RPMI8226 (cell line): ENCODE results near the gene PLN.
A peak's percentile ranks its signal among the peaks of the same experiment; 100 is the strongest.

Source experiments
- DNase-seq: peaks from one replicate; pipeline ENCODE4 v3.0.0-alpha.2; 2015

PLN gene

GRCh38 chr6:118542184-118542952 is 5.7 kb upstream of the PLN start:
- no peak for DNase-seq

DNA sequence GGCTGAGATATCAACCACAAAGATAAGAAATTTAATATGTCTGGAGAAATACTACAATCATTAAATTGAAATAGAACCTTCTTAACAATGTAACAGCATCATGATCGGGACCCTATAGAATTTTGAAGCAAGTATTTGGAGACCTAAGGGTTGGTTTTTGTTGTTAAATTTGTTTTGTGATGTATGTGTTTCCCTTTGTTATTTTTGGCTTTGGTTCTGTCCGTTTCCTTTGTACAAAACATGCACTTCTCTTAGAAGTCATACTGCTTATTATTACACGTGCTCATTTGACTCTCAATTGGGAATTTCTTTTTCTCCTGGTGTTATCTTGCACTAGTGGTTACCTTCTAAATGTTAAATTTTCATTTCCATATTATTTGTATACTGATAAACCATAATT is 4.0 kb upstream of the PLN start:
- no peak for DNase-seq

DNA sequence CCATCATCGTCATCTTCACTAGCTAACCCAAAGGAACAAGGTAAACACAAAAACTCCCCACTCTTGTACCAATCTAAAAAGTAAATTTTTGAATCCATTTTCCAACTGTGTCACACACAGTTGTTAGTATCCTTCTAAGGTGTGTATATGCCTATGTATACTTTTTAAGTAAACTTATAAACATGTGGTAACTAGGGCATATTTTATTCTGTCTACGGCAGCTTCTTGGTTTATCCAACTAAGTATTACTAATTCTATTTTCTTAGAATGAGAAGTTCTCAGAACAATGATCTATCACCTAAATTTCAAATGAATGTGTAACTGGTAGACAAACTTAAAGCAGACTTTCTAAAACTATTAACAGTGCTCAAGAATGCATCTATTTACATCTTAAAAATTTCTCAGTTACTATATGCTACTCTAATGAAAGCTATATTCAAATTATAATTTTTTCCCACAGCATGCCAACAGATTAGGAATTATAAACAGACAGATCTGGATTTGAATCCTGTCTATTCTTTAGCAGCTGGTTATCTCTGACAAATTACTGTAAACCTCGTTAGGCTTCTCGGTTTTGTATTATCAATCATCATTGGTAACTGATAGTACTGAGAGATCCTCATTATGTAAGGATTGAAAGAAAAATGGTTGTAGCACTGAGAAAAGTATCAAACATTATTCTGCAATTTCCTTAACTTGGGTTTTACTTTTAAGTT is 1.8 kb upstream of the PLN start:
- DNase-seq, result no peak

DNA sequence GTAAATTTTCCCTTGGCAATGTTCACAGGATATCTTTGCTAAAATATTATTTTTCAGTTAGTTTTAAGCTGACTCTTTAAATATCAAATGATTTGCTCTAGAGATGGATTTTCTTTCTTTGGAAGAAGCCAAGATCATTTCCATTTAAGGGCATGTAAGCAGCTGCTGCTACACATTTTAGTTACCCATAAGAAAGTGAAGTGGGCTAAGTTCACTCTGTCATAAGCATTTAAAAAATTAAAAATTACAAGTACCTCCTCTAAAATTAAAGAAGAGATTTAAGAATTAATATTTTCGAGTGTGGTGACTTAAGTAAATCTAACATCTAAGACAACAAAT is 1.2 kb upstream of the PLN start:
- no peak for DNase-seq

DNA sequence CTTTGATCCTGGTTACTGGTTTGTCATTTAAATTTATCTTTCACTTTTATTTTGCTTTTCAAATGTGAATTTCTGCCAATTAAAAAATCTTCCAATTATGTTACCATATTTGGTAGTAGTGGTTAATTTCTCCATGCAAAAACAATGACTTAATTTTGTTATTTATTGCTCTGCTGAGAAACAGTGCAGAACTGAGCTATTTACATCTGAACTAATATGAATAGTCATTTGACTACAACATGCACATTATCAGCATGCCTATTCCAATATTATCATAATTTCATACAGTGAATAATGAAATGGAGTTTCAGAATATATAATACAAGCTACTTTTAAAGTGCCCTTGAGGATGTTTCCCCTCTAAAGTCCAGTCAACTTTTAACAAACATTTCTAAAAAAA is 517 bp downstream of the PLN start:
- DNase-seq, result no peak

- peak; percentile 22 for DNase-seq
Measured at GRCh38 chr6:118551063-118552053, 3.3 kb downstream of the PLN start.

GRCh38 chr6:118553132-118553531 is 5.0 kb downstream of the PLN start:
- DNase-seq, result no peak

DNA sequence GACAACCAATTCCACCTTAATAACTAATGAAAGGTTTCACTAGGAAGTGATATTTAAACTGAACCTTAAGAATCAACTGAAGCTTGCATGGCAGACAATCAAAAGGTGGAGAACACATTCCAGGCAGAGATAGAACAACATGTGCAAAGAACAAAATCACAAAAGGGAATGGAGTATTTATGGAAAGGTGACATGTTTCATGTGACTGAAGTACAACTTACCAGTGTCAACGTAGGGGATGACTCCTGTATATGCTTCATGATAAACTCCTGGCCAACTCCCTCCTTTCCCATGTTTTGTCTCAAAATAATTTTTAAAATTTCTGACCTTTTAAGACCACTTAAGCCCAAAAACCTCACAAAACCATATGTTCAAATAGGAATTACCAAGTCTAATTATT is 6.6 kb downstream of the PLN start:
- no peak for DNase-seq

GRCh38 chr6:118558464-118559217 is 10.5 kb downstream of the PLN start:
- no peak for DNase-seq

GRCh38 chr6:118559659-118560058 is 11.6 kb downstream of the PLN start:
- no peak for DNase-seq

DNA sequence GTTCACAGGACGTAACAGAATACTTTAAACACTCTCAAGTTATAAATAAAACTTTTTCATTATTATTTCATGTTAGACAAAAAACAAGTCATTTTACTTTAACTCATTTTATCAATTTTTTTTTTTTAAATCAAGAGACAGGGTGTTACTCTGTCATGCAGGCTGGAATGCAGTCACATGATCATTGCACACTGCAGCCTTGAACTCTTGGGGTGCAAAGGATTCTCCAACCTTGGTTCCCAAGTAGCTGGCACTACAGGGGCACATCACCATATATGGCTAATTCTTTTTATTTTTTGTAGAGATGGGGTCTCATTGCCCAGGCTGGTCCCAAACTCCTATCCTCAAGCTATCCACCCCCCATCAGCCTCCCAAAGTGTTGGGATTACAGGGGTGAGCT is 14.2 kb downstream of the PLN start:
- DNase-seq, result no peak

GRCh38 chr6:118562959-118563358 is 14.9 kb downstream of the PLN start:
- no peak for DNase-seq

- DNase-seq, result peak; percentile 60
Measured at GRCh38 chr6:118565311-118565960, 17.3 kb downstream of the PLN start.

- no peak for DNase-seq
Measured at GRCh38 chr6:118567974-118568373, 19.9 kb downstream of the PLN start.

DNA sequence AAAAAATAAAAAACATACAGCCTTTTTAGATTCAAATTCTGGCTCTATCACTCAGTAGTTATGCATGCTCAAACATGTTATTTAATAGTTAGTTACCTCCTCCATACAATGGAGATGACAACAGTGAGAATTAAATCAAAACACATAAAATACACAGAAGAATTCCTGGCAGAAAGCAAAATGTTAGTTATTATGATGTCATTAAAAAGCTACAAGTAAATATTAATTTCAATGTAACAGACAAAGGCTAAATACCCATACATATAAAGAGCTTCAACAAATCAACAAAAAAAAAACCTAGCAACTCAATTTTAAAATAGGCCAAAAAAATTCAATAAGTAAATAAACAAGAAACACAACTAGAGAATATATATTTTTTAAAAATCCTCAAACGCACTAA is 21.4 kb downstream of the PLN start:
- no peak for DNase-seq

DNA sequence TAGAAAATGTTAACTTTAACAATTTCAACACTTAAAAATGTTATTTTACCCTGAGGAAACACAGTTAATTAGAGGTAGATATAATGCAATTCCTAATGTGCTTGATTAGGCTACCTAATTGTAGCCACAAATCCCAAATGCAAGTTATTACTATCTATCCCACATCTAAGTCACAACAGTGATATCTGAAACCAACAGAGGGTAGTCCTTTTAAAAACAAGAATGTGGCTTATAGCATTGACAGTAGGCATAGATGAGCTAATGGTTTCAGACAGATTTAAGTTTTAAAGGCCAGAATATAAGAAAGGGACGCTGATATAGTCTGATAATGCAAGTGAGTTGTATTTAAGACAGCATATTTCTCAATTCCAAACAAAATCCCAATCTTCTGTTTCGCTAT is 23.0 kb downstream of the PLN start:
- no peak for DNase-seq

GRCh38 chr6:118574051-118574865 is 26.2 kb downstream of the PLN start:
- no peak for DNase-seq

DNA sequence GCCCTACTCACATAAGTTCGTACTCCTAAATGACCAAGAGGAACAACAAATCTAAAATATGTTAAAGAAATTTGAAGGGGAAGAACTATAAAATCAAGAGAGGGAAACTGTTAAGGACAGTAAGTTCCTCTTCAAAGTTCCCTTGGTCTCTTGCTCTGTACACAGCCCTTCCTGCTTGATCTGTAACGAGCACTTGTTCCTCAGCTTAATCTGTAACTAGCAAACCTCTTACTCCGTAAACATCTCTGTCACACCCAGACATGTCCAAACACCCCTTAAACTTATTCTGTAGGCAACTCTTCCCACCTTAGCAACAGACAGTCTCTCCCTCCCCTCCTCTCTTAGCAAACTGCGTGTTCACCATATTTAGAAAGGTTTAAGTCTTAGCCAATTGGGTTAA is 29.9 kb downstream of the PLN start:
- no peak for DNase-seq

GRCh38 chr6:118578617-118579016 is 30.5 kb downstream of the PLN start:
- DNase-seq, result no peak

- no peak for DNase-seq
Measured at GRCh38 chr6:118579786-118580185, 31.7 kb downstream of the PLN start.
